Upper lobe of left lung (tissue), 6 donors: ENCODE measurements around the gene PDZK1IP1. TPM values are rescaled to one million over a fixed set of nuclear protein-coding genes. Genes with fewer than 3 reads are reported as not detected.
"Not testable (repeated sequence)": the region's sequence is repeated elsewhere in the genome, so short reads cannot be mapped to it uniquely, and the experiment has no call there.

Source experiments
- ATAC-seq, 2 donors: fragments of 200-7000 bp; cut with Tn5 transposase; one replicate each; pipeline ENCODE4 v1.9.1; 2022; ENCODE audit warnings: mild to moderate bottlenecking in 2 of 2, moderate library complexity in 2 of 2; ENCODE audit not compliant: low FRiP score in 2 of 2
- DNase-seq, 2 donors: peaks; one replicate each; pipeline ENCODE4 v3.0.0-alpha.2; 2019 to 2020
- H3K27ac ChIP-seq, 4 donors: fragments of 200-600 bp; sonication (generic); one replicate each; pipeline ENCODE4 v1.5.1; 2016 to 2019
- H3K27me3 ChIP-seq, 4 donors: fragments of 200-600 bp; sonication (generic); one replicate each; pipeline ENCODE4 v1.5.1; 2017 to 2019
- H3K36me3 ChIP-seq, 4 donors: fragments of 200-600 bp; sonication (generic); one replicate each; pipeline ENCODE4 v1.5.1; 2016 to 2019
- H3K4me1 ChIP-seq, 4 donors: fragments of 200-600 bp; sonication (generic); one replicate each; pipeline ENCODE4 v1.5.1; 2018 to 2019
- H3K4me3 ChIP-seq, 4 donors: fragments of 200-600 bp; sonication (generic); one replicate each; pipeline ENCODE4 v1.5.1; 2017 to 2019; ENCODE audit warnings: mild to moderate bottlenecking in 2 of 4, moderate library complexity in 1 of 4
- H3K9me3 ChIP-seq, 4 donors: fragments of 200-600 bp; sonication (generic); one replicate each; pipeline ENCODE4 v1.5.1; 2018 to 2019
- CTCF ChIP-seq, 6 experiments: fragments of 450-650 bp in 4 of 6; fragments of 200-600 bp in 2 of 6; sonication (generic) in 2 of 6; IDR thresholded peaks; one replicate each; pipeline ENCODE4 v1.5.1; 2016 to 2019; ENCODE audit warnings: antibody characterized with exemption in 6 of 6
- EP300 ChIP-seq, 4 donors: sonication (generic); formaldehyde crosslinking; IDR thresholded peaks; one replicate each; pipeline ENCODE4 v1.5.1; 2017; ENCODE audit warnings: antibody characterized with exemption in 4 of 4, control low read depth in 2 of 4
- POLR2A ChIP-seq, 4 donors: fragments of 450-650 bp; IDR thresholded peaks; one replicate each; pipeline ENCODE4 v1.5.1; 2016 to 2017; ENCODE audit warnings: antibody characterized with exemption in 4 of 4, mild to moderate bottlenecking in 2 of 4
- POLR2AphosphoS5 ChIP-seq, 2 donors: sonication (generic); formaldehyde crosslinking; IDR thresholded peaks; one replicate each; pipeline ENCODE4 v1.5.1; 2017; ENCODE audit warnings: antibody characterized with exemption in 2 of 2
- WGBS, 2 donors: methylation state at CpG; one replicate each; pipeline ENCODE4 v1.1.5; 2017 to 2018; 5-methylcytosine and 5-hydroxymethylcytosine counted together
- total RNA-seq, 6 donors: library from RNA; depleted of rRNA in 4 of 6; stranded (reverse); fragments of >200 nt in 4 of 6; gene quantifications; one replicate each; pipeline versions ENCODE4 v1.1.0 to v1.2.1, GENCODE V29; 2016 to 2021
- donor health status: DM: no; HTN: no; CAD: no; lungs with moderate emphysema.
- donor health status: DM: no; HTN: yes; CAD: no; lungs with severe emphysema.

The PDZK1IP1 gene
- total RNA-seq, 6 donors from 2014 or later, result 17.8 to 57.6 (median 41.4) TPM

GRCh38 chr1:47209091-47209490 is 19.3 kb upstream of the PDZK1IP1 start:
- Histone ChIP-seq H3K4me1 (peaks cover 5 to 20% (median 15%) of the 10 kb centered on the region in 4 donors), H3K9me3 (no peaks in the 10 kb centered on the region), H3K27me3 (no peaks in the 10 kb centered on the region), H3K36me3 (no peaks in the 10 kb centered on the region), H3K4me3 (no peak overlapping the region), H3K27ac (no peak overlapping the region)
- TF ChIP-seq CTCF (IDR thresholded peaks at IDR 0.05) (no peak), POLR2AphosphoS5 (IDR thresholded peaks at IDR 0.05) (no peak), POLR2A (IDR thresholded peaks at IDR 0.05) (no peak), EP300 (IDR thresholded peaks at IDR 0.05) (no peak)
- no peak for DNase-seq
- 69 to 86% methylated on average over 7 to 8 of the region's 8 CpGs for WGBS, 2 donors
- ATAC-seq, result no peak

DNA sequence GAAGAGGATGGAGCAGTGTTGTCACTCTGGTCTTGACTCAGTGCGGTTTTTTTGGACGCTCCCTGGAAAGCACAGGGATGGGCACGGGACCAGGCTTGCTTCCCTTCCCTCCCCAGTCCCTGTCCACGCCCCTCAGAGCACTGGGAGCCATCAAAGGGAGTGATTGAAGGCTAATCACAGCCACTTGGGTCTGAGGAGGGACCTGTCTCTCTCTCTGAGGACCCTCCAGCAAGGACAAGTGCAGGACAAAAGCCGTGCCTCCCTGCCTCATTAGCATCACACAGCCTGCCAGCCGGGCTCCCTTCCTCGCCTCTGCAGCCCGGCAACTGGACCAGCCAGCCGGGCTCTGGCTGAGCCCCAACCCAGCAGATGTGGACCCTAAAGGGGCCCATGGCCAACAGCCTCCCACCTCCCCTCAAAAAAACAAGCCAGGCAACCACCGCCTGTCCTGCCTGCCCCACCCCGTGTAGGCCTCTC is 18.6 kb upstream of the PDZK1IP1 start:
- H3K4me1 ChIP-seq, result peaks cover 5 to 20% (median 15%) of the 10 kb centered on the region in 4 donors
- ATAC-seq, result no peak
- no peaks in the 10 kb centered on the region for H3K9me3 ChIP-seq
- no peaks in the 10 kb centered on the region for H3K27me3 ChIP-seq
- no peak overlapping the region for H3K27ac ChIP-seq
- no peak for TF ChIP-seq POLR2A (IDR thresholded peaks at IDR 0.05)
- H3K4me3 ChIP-seq, result no peak overlapping the region
- DNase-seq, result no peak
- H3K36me3 ChIP-seq, result no peaks in the 10 kb centered on the region
- 55 to 64% methylated on average over 5 to 11 of the region's 11 CpGs for WGBS, 2 donors

GRCh38 chr1:47207803-47208373 is 18.1 kb upstream of the PDZK1IP1 start:
- WGBS, 2 donors, result 71 to 74% methylated on average over 8 of the region's 8 CpGs
- Histone ChIP-seq H3K27me3 (no peaks in the 10 kb centered on the region), H3K36me3 (no peaks in the 10 kb centered on the region), H3K4me1 (peaks cover 5 to 20% (median 15%) of the 10 kb centered on the region in 4 donors), H3K9me3 (no peaks in the 10 kb centered on the region), H3K4me3 (no peak overlapping the region), H3K27ac (no peak overlapping the region)
- DNase-seq (no peak), ATAC-seq (no peak)
- no peak for TF ChIP-seq EP300 (IDR thresholded peaks at IDR 0.05)
- TF ChIP-seq CTCF (IDR thresholded peaks at IDR 0.05), result no peak
- TF ChIP-seq POLR2AphosphoS5 (IDR thresholded peaks at IDR 0.05), result no peak
- TF ChIP-seq POLR2A (IDR thresholded peaks at IDR 0.05), result no peak

GRCh38 chr1:47205918-47206317 is 16.1 kb upstream of the PDZK1IP1 start:
- ATAC-seq (no peak), DNase-seq (no peak)
- Histone ChIP-seq H3K9me3 (no peaks in the 10 kb centered on the region), H3K27ac (no peak overlapping the region), H3K36me3 (no peaks in the 10 kb centered on the region), H3K4me1 (peaks cover 0 to 5% (median 2%) of the 10 kb centered on the region in 4 donors), H3K4me3 (no peak overlapping the region), H3K27me3 (no peaks in the 10 kb centered on the region)
- TF ChIP-seq CTCF (IDR thresholded peaks at IDR 0.05) (no peak), EP300 (IDR thresholded peaks at IDR 0.05) (no peak), POLR2AphosphoS5 (IDR thresholded peaks at IDR 0.05) (no peak), POLR2A (IDR thresholded peaks at IDR 0.05) (no peak)
- 85 to 87% methylated on average over 5 of the region's 5 CpGs for WGBS, 2 donors

DNA sequence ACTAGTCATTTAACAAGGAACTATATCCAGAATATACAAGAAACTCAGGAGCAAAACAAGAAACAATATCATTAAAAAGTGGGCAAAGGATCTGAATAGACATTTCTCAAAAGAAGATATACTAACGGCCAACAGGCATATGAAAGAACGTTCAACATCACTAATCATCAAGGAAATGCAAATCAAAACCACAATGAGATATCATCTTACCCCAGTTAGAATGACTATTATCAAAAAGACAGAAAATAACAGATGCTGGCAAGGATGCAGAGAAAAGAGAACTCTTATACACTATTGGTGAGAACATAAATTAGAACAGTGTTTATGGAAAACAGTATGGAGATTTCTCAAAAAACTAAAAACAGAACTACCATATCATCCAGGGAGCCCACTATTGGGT is 13.7 kb upstream of the PDZK1IP1 start:
- not testable (repeated sequence) for DNase-seq, ATAC-seq, H3K27ac ChIP-seq, H3K36me3 ChIP-seq, H3K4me3 ChIP-seq, H3K9me3 ChIP-seq, H3K27me3 ChIP-seq, H3K4me1 ChIP-seq
- 17 to 29% methylated on average over 2 of the region's 2 CpGs for WGBS, 2 donors

- H3K9me3 ChIP-seq, result no peaks in the 10 kb centered on the region
- no peak overlapping the region for H3K4me3 ChIP-seq
- ATAC-seq (no peak), DNase-seq (no peak)
- no peaks in the 10 kb centered on the region for H3K36me3 ChIP-seq
- no peaks in the 10 kb centered on the region for H3K4me1 ChIP-seq
- TF ChIP-seq EP300 (IDR thresholded peaks at IDR 0.05) (no peak), POLR2A (IDR thresholded peaks at IDR 0.05) (no peak), POLR2AphosphoS5 (IDR thresholded peaks at IDR 0.05) (no peak), CTCF (IDR thresholded peaks at IDR 0.05) (no peak)
- no peaks in the 10 kb centered on the region for H3K27me3 ChIP-seq
- 32 to 53% methylated on average over 4 of the region's 4 CpGs for WGBS, 2 donors
- H3K27ac ChIP-seq, result no peak overlapping the region
Observed at GRCh38 chr1:47201179-47201578, 11.3 kb upstream of the PDZK1IP1 start.
